Endothelial cell of umbilical vein (primary cell): ENCODE data around the gene SYNGR3. TPM values are rescaled to one million over a fixed set of nuclear protein-coding genes. Genes with fewer than 3 reads are reported as not detected.

ENCODE experiments used
- BruUV-seq: library from RNA; stranded (reverse); fragments of 400-500 nt; replicated peaks from 2 replicates; lab custom pipeline; 2021; lab: Mats Ljungman, UMichigan
- CTCF ChIA-PET: fragments of 300-600, 350-600 bp; sonication (Branson Sonifier 250); formaldehyde crosslinking; loops from one replicate; lab custom pipeline; 2021; ENCODE audit warnings: antibody characterized with exemption, inconsistent platforms; lab: Charles Lee
- POLR2A ChIA-PET: fragments of 300-600, 350-600 bp; sonication (Branson Sonifier 250); formaldehyde crosslinking; loops from one replicate; lab custom pipeline; 2021; ENCODE audit warnings: antibody characterized with exemption, inconsistent platforms; lab: Charles Lee
- DNase-seq: peaks from one replicate; pipeline ENCODE4 v3.0.0-alpha.2; 2011; ENCODE audit warnings: low read depth, low spot score
- FAIRE-seq: peaks from 2 replicates; lab custom pipeline; 2011; peaks lifted over from hg19 to GRCh38; lab: Jason Lieb, UNC
- H2AFZ ChIP-seq: 2 replicates; pipeline ENCODE4 v1.6.0; 2012; ENCODE audit warnings: low read depth, low read length, control low read depth, inconsistent platforms
- H3K27ac ChIP-seq: 2 replicates; pipeline ENCODE4 v1.5.1; 2011; ENCODE audit warnings: low read depth, mild to moderate bottlenecking, control low read depth, low read length, moderate library complexity; ENCODE audit not compliant: insufficient read depth
- H3K27me3 ChIP-seq, 2 experiments: 2 replicates each; pipeline versions ENCODE4 v1.6.0 to v1.6.1; 2011; ENCODE audit warnings: low read length in 2 of 2, mixed read lengths in 1 of 2; ENCODE audit not compliant: control insufficient read depth in 2 of 2, insufficient read depth in 2 of 2
- H3K36me3 ChIP-seq, 2 experiments: 2 replicates in 1 of 2; 3 replicates in 1 of 2; pipeline ENCODE4 v1.5.1; 2011; ENCODE audit warnings: low read length in 2 of 2, mild to moderate bottlenecking in 1 of 2, moderate library complexity in 1 of 2; ENCODE audit not compliant: control insufficient read depth in 2 of 2, insufficient read depth in 2 of 2; ENCODE audit errors: extremely low read depth in 1 of 2
- H3K4me1 ChIP-seq: 3 replicates; pipeline ENCODE4 v1.5.1; 2011; ENCODE audit warnings: mild to moderate bottlenecking, low read length; ENCODE audit not compliant: control insufficient read depth, insufficient read depth; ENCODE audit errors: extremely low read depth
- H3K4me2 ChIP-seq: 2 replicates; pipeline ENCODE4 v1.6.1; 2011; ENCODE audit warnings: low read length, control low read depth, mixed read lengths; ENCODE audit not compliant: insufficient read depth
- H3K4me3 ChIP-seq, 3 experiments: fragments of 200-600 bp in 1 of 3; sonication (generic), shearing (Covaris generic) in 1 of 3; replicated peaks in 1 of 3; 2 replicates each; pipeline ENCODE4 v1.5.1; 2011 to 2016; ENCODE audit warnings: control low read depth in 3 of 3, low read length in 3 of 3, mild to moderate bottlenecking in 2 of 3, inconsistent platforms in 1 of 3, low read depth in 1 of 3, moderate library complexity in 1 of 3; ENCODE audit not compliant: insufficient read depth in 1 of 3
- H3K79me2 ChIP-seq: 2 replicates; pipeline ENCODE4 v1.6.0; 2012; ENCODE audit warnings: low read length, inconsistent platforms; ENCODE audit not compliant: control insufficient read depth, insufficient read depth
- H3K9ac ChIP-seq: replicated peaks from 2 replicates; pipeline ENCODE3; 2011; ENCODE audit warnings: low read length, control low read depth; ENCODE audit not compliant: insufficient read depth; ENCODE audit errors: extremely low read depth
- H3K9me1 ChIP-seq: replicated peaks from 3 replicates; pipeline ENCODE4 v1.6.0; 2011; ENCODE audit warnings: mild to moderate bottlenecking, low read length; ENCODE audit not compliant: control insufficient read depth, insufficient read depth; ENCODE audit errors: extremely low read depth
- H3K9me3 ChIP-seq: replicated peaks from 2 replicates; pipeline ENCODE4 v1.5.1; 2012; ENCODE audit warnings: low read length, inconsistent platforms; ENCODE audit not compliant: control insufficient read depth, insufficient read depth
- H4K20me1 ChIP-seq: replicated peaks from 2 replicates; pipeline ENCODE3; 2011; ENCODE audit warnings: mild to moderate bottlenecking, low read length; ENCODE audit not compliant: control insufficient read depth, insufficient read depth; ENCODE audit errors: extremely low read depth
- EZH2 ChIP-seq: IDR thresholded peaks from 2 replicates; pipeline ENCODE4 v1.6.1; 2012; ENCODE audit warnings: borderline replicate concordance, low read depth, mild to moderate bottlenecking, moderate library complexity, low read length, inconsistent platforms; ENCODE audit not compliant: severe bottlenecking
- FOS ChIP-seq: IDR thresholded peaks from 2 replicates; pipeline ENCODE4 v1.6.1; 2011; ENCODE audit warnings: mild to moderate bottlenecking, low read length, moderate library complexity, borderline replicate concordance; ENCODE audit not compliant: insufficient read depth
- GATA2 ChIP-seq: IDR thresholded peaks from 2 replicates; pipeline ENCODE4 v1.7.0; 2011; ENCODE audit warnings: low read depth, mild to moderate bottlenecking, moderate library complexity, mixed read lengths, low read length; ENCODE audit not compliant: insufficient read length, insufficient read depth
- JUN ChIP-seq: IDR thresholded peaks from 2 replicates; pipeline ENCODE4 v1.6.1; 2011; ENCODE audit warnings: borderline replicate concordance, low read depth; ENCODE audit not compliant: insufficient read length, insufficient read depth
- MYC ChIP-seq: IDR thresholded peaks from one replicate; pipeline ENCODE4 v1.6.1; 2011; ENCODE audit warnings: mild to moderate bottlenecking, low read depth, low read length
- POLR2A ChIP-seq: IDR thresholded peaks from 2 replicates; pipeline ENCODE4 v1.6.1; 2012; ENCODE audit warnings: low read depth, mild to moderate bottlenecking, control low read depth, low read length
- POLR2AphosphoS5 ChIP-seq: IDR thresholded peaks from 2 replicates; pipeline ENCODE4 v1.6.1; 2012; ENCODE audit warnings: low read depth, mild to moderate bottlenecking, control low read depth, low read length, moderate library complexity; ENCODE audit not compliant: insufficient read depth
- dilution Hi-C: fragments of 300-500 bp; cut with MboI; formaldehyde crosslinking; loops from one replicate; pipeline ENCODE4 v1.15.0; 2019; ENCODE audit warnings: low sequenced_read_pairs; ENCODE audit not compliant: extremely low pct_ligation_motif_present
- intact Hi-C: fragments of 100-400 bp; cut with micrococcal nuclease; formaldehyde crosslinking; loops from one replicate; pipeline ENCODE4 v1.10.0; 2022
- polyA plus RNA-seq, 4 experiments: library from polyadenylated mRNA; depleted of rRNA in 3 of 4; stranded (reverse) in 3 of 4; unstranded in 1 of 4; fragments of >200 nt; gene quantifications; 2 replicates each; pipeline versions ENCODE4 v1.2.1 to v1.2.3, GENCODE V29; 2011 to 2012; ENCODE audit warnings: missing spikeins in 1 of 4
- total RNA-seq: library from RNA; stranded (reverse); gene quantifications from 2 replicates; pipeline ENCODE4 v1.2.3, GENCODE V29; 2021
- TF ChIP-seq, protein P1 (sequence below): IDR thresholded peaks from 2 replicates; pipeline ENCODE4 v1.6.1; 2011; ENCODE audit not compliant: insufficient read depth, insufficient read length
- TF ChIP-seq, protein P2 (sequence below), 2 donors: IDR thresholded peaks; 1 replicate in 1 of 2; 2 replicates in 1 of 2; pipeline ENCODE4 v1.5.1; 2011; ENCODE audit warnings: low read length in 2 of 2, mild to moderate bottlenecking in 2 of 2, moderate library complexity in 2 of 2, control low read depth in 1 of 2, inconsistent platforms in 1 of 2, low read depth in 1 of 2; ENCODE audit not compliant: insufficient read depth in 1 of 2; ENCODE audit errors: extremely low read depth in 1 of 2

The SYNGR3 gene
- total and polyA plus RNA-seq, 2 donors (not counting 3 experiments of a cell fraction or from before 2014, with no cell fraction given): 0.95 to 1.4 TPM

DNA sequence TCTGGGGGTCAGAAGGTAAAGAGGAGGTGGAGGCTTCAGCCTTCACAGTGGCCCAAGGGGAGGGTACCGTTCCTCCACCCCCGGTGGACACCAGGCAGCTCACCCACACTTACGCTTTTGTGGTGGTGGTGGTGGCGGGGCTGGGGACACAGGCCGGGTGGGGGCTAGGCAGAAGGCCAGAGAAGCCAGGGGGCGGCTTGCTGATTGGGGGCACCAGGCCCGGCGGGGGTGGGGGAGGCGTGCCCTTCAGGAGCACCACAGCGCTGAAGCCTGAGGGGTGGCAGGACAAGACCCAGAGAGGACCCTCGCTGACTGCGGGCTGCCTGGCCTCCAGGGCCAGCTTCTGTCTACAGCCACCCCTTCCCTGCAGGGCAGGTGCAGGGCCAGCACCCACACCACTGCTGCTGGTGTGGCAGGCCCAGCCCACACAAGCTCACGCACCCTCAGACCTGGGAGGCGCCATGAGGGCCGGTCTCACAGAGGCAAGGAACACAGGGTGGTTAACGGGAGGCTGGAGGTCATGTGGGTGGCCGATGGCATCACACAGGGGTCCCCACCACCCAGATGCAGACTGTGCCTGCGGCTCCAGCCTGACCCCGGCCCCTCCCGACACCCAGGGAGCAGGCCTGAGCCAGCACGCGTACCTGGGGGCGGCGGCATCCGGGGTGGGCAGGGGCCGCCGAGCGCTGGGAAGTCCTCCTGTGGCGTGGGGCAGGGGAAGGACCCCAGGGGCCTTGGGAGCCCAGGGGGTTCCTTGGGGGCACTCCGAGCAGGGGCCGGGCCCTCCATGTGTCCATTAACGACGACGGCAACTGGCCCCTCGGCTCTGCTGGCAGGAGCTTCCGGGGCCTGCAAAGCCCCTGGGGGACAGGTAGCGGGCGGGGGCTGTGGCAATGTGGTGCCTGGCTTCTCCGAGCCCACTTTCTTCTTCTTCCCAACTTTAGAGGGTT lies 9.4 kb downstream of the SYNGR3 start:
- Histone ChIP-seq H3K79me2 (peaks cover 15% of the 10 kb centered on the region), H3K36me3 (peaks cover 0 to 53% of the 10 kb centered on the region in 2 experiments), H3K9ac (no peak overlapping the region), H3K27me3 (no peaks in the 10 kb centered on the region), H3K9me3 (no peaks in the 10 kb centered on the region), H3K27ac (no peak overlapping the region), H3K4me3 (no peak overlapping the region), H4K20me1 (no peaks in the 10 kb centered on the region), H2AFZ (no peak overlapping the region), H3K9me1 (no peaks in the 10 kb centered on the region), H3K4me2 (no peak overlapping the region), H3K4me1 (peaks cover 3% of the 10 kb centered on the region)
- FAIRE-seq: no peak
- ChIA-PET POLR2A (no interaction called here), CTCF (no interaction called here)
- dilution Hi-C loops: no loop called here
- TF ChIP-seq GATA2 (no peak), MYC (no peak), EZH2 (no peak), POLR2A (no peak), POLR2AphosphoS5 (no peak), FOS (no peak), JUN (no peak)
- TF ChIP-seq, protein P1, sequence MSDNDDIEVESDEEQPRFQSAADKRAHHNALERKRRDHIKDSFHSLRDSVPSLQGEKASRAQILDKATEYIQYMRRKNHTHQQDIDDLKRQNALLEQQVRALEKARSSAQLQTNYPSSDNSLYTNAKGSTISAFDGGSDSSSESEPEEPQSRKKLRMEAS: no peak
- TF ChIP-seq, protein P2, sequence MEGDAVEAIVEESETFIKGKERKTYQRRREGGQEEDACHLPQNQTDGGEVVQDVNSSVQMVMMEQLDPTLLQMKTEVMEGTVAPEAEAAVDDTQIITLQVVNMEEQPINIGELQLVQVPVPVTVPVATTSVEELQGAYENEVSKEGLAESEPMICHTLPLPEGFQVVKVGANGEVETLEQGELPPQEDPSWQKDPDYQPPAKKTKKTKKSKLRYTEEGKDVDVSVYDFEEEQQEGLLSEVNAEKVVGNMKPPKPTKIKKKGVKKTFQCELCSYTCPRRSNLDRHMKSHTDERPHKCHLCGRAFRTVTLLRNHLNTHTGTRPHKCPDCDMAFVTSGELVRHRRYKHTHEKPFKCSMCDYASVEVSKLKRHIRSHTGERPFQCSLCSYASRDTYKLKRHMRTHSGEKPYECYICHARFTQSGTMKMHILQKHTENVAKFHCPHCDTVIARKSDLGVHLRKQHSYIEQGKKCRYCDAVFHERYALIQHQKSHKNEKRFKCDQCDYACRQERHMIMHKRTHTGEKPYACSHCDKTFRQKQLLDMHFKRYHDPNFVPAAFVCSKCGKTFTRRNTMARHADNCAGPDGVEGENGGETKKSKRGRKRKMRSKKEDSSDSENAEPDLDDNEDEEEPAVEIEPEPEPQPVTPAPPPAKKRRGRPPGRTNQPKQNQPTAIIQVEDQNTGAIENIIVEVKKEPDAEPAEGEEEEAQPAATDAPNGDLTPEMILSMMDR (IDR thresholded peaks at IDR 0.05; ENCODE audit: extremely low read depth in 1 of 2, insufficient read depth in 1 of 2, low read depth in 1 of 2, low read length in 2 of 2): no peak
- intact Hi-C loops: no loop called here
- DNase-seq: no peak
- no TSS peak for BruUV-seq
